ENCODE measurements around the gene RPL27A. TPM values are rescaled to one million over a fixed set of nuclear protein-coding genes. Genes with fewer than 3 reads are reported as not detected.

Gene RPL27A
- total RNA-seq, 1 experiment from 2014 or later = 1,055 TPM

DNA sequence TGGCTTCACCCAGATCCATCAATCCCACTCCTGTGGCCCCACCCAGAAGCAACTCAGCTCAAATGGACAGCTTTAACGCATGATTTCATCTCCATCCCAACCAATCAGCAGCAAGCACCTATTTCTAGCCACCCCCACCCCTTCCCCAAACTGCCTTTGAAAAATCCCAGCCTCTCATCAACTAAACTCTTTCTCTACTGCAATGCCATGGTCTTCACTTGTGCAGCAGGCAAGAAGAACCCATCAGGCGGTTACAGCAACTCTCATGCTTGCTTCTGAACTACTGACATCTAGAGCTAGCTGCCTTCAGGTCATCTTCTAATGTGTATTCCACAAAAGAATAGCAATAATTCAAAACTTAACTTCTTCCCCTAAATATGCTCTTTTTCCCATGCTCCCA is 46.5 kb upstream of the RPL27A start:
- H3K4me1 ChIP-seq (ENCODE audit: control insufficient read depth in 1 of 2, insufficient read depth in 2 of 2, low read length in 2 of 2) = no peaks in the 10 kb centered on the region
- RAD21 ChIA-PET (ENCODE audit: low non-redundant PET in 1 of 2, low total read pairs in 2 of 2, uncharacterized antibody in 2 of 2, unreplicated experiment in 2 of 2) = no interaction called here
- no TSS peak for BruUV-seq (replicated peaks)
- CTCF ChIA-PET = no interaction called here
- H3K9ac ChIP-seq (ENCODE audit: low read length) = no peak overlapping the region
- H3K79me2 ChIP-seq (ENCODE audit: insufficient read depth, low read length) = no peaks in the 10 kb centered on the region
- H3K4me2 ChIP-seq (ENCODE audit: low read length) = no peak overlapping the region
- H3K36me3 ChIP-seq (ENCODE audit: control insufficient read depth in 1 of 2, insufficient read depth in 2 of 2, low read length in 2 of 2) = peaks cover 33 to 46% of the 10 kb centered on the region in 2 experiments; a peak in 3 of 4 replicates
- intact Hi-C loops (cut with micrococcal nuclease) = no loop called here
- H4K20me1 ChIP-seq (ENCODE audit: insufficient read depth) = no peaks in the 10 kb centered on the region
- no peak overlapping the region for H3K4me3 ChIP-seq (replicated peaks in 1 of 2; ENCODE audit: low read depth in 1 of 2, low read length in 2 of 2)
- ATAC-seq (no peak), DNase-seq (ENCODE audit: low read depth, low spot score) (no peak)
- no peak overlapping the region for H3K27ac ChIP-seq (ENCODE audit: low read depth, low read length)
- no peaks in the 10 kb centered on the region for H3K9me3 ChIP-seq (ENCODE audit: control insufficient read depth in 1 of 2, insufficient read depth in 1 of 2, low read depth in 1 of 2, low read length in 2 of 2)
- TF ChIP-seq CBX3 (IDR thresholded peaks at IDR 0.05; ENCODE audit: low read depth) (no peak), TCF7L2 (IDR thresholded peaks at IDR 0.05; ENCODE audit: borderline replicate concordance, extremely low read depth, insufficient read depth, insufficient read length) (no peak), ZFX (IDR thresholded peaks at IDR 0.05) (no peak), SIN3A (IDR thresholded peaks at IDR 0.05; ENCODE audit: low read depth) (no peak), SRF (IDR thresholded peaks at IDR 0.05; ENCODE audit: low read depth) (no peak), RAD21 (IDR thresholded peaks at IDR 0.05; ENCODE audit: low read depth) (no peak), YY1 (IDR thresholded peaks at IDR 0.05; ENCODE audit: extremely low read depth, insufficient replicate concordance, low read depth, low read length) (no peak), ZNF274 (IDR thresholded peaks at IDR 0.05; ENCODE audit: low read depth, low read length) (no peak), POLR2A (IDR thresholded peaks at IDR 0.05; ENCODE audit: borderline replicate concordance, extremely low read depth, insufficient read depth, insufficient read length) (no peak), ELF1 (IDR thresholded peaks at IDR 0.05; ENCODE audit: borderline replicate concordance, low read depth) (no peak)
- no peaks in the 10 kb centered on the region for H3K9me2 ChIP-seq (ENCODE audit: insufficient read depth)
- POLR2A ChIA-PET = no interaction called here
- H3K27me3 ChIP-seq (ENCODE audit: insufficient read depth, low read length) = no peaks in the 10 kb centered on the region
- no peak overlapping the region for H2AFZ ChIP-seq (ENCODE audit: low read depth, low read length, poor library complexity, severe bottlenecking)

DNA sequence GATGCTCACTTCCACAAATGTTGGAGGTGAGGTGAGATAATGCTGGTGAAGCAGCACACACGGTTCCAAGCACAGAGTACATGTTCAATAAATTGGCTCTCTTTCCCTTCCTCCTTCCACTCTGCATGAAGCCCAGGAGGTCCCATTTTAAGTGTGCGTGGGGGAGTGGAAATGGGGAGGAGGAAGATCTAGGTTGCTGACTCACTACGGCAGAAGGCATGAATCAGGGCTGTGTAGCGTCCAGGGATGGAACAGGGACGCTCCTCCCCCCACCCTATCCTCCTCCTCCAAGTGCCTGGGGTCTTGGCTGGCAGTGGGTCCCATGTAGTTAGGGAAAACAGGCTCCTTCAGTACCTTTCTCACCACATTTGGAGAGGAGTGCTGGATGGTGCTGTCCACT is 44.3 kb upstream of the RPL27A start:
- Histone ChIP-seq H3K27ac (ENCODE audit: low read depth, low read length) (no peak overlapping the region), H3K36me3 (ENCODE audit: control insufficient read depth in 1 of 2, insufficient read depth in 2 of 2, low read length in 2 of 2) (peaks cover 42 to 61% of the 10 kb centered on the region in 2 experiments; a peak in 3 of 4 replicates), H3K9me3 (ENCODE audit: control insufficient read depth in 1 of 2, insufficient read depth in 1 of 2, low read depth in 1 of 2, low read length in 2 of 2) (no peaks in the 10 kb centered on the region), H4K20me1 (ENCODE audit: insufficient read depth) (no peaks in the 10 kb centered on the region), H3K9me2 (ENCODE audit: insufficient read depth) (no peaks in the 10 kb centered on the region), H2AFZ (ENCODE audit: low read depth, low read length, poor library complexity, severe bottlenecking) (no peak overlapping the region), H3K4me3 (replicated peaks in 1 of 2; ENCODE audit: low read depth in 1 of 2, low read length in 2 of 2) (no peak overlapping the region), H3K4me1 (ENCODE audit: control insufficient read depth in 1 of 2, insufficient read depth in 2 of 2, low read length in 2 of 2) (no peaks in the 10 kb centered on the region), H3K79me2 (ENCODE audit: insufficient read depth, low read length) (no peaks in the 10 kb centered on the region), H3K27me3 (ENCODE audit: insufficient read depth, low read length) (no peaks in the 10 kb centered on the region), H3K9ac (ENCODE audit: low read length) (no peak overlapping the region), H3K4me2 (ENCODE audit: low read length) (no peak overlapping the region)
- CTCF ChIA-PET = no interaction called here
- ATAC-seq (no peak), DNase-seq (ENCODE audit: low read depth, low spot score) (no peak)
- RAD21 ChIA-PET (ENCODE audit: low non-redundant PET in 1 of 2, low total read pairs in 2 of 2, uncharacterized antibody in 2 of 2, unreplicated experiment in 2 of 2) = no interaction called here
- POLR2A ChIA-PET = no interaction called here
- intact Hi-C loops (cut with micrococcal nuclease) = no loop called here
- no TSS peak for BruUV-seq (replicated peaks)
- TF ChIP-seq SRF (IDR thresholded peaks at IDR 0.05; ENCODE audit: low read depth) = no peak
- no peak for TF ChIP-seq JUND (IDR thresholded peaks at IDR 0.05)
- TF ChIP-seq, protein P1, sequence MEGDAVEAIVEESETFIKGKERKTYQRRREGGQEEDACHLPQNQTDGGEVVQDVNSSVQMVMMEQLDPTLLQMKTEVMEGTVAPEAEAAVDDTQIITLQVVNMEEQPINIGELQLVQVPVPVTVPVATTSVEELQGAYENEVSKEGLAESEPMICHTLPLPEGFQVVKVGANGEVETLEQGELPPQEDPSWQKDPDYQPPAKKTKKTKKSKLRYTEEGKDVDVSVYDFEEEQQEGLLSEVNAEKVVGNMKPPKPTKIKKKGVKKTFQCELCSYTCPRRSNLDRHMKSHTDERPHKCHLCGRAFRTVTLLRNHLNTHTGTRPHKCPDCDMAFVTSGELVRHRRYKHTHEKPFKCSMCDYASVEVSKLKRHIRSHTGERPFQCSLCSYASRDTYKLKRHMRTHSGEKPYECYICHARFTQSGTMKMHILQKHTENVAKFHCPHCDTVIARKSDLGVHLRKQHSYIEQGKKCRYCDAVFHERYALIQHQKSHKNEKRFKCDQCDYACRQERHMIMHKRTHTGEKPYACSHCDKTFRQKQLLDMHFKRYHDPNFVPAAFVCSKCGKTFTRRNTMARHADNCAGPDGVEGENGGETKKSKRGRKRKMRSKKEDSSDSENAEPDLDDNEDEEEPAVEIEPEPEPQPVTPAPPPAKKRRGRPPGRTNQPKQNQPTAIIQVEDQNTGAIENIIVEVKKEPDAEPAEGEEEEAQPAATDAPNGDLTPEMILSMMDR (IDR thresholded peaks at IDR 0.05 in 2 of 3, conservative IDR thresholded peaks at IDR 0.05 in 1 of 3; ENCODE audit: borderline replicate concordance in 1 of 3, insufficient read depth in 1 of 3, low read depth in 2 of 3, low read length in 2 of 3) = no peak
- TF ChIP-seq EZH2phosphoT487 (IDR thresholded peaks at IDR 0.05; ENCODE audit: borderline replicate concordance) = no peak
- TF ChIP-seq, protein P2, sequence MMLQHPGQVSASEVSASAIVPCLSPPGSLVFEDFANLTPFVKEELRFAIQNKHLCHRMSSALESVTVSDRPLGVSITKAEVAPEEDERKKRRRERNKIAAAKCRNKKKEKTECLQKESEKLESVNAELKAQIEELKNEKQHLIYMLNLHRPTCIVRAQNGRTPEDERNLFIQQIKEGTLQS (IDR thresholded peaks at IDR 0.05) = no peak
- TF ChIP-seq FOSL1 (IDR thresholded peaks at IDR 0.05; ENCODE audit: low read depth) = no peak
- TF ChIP-seq SIN3A (IDR thresholded peaks at IDR 0.05; ENCODE audit: low read depth) = no peak
- TF ChIP-seq, protein P3, sequence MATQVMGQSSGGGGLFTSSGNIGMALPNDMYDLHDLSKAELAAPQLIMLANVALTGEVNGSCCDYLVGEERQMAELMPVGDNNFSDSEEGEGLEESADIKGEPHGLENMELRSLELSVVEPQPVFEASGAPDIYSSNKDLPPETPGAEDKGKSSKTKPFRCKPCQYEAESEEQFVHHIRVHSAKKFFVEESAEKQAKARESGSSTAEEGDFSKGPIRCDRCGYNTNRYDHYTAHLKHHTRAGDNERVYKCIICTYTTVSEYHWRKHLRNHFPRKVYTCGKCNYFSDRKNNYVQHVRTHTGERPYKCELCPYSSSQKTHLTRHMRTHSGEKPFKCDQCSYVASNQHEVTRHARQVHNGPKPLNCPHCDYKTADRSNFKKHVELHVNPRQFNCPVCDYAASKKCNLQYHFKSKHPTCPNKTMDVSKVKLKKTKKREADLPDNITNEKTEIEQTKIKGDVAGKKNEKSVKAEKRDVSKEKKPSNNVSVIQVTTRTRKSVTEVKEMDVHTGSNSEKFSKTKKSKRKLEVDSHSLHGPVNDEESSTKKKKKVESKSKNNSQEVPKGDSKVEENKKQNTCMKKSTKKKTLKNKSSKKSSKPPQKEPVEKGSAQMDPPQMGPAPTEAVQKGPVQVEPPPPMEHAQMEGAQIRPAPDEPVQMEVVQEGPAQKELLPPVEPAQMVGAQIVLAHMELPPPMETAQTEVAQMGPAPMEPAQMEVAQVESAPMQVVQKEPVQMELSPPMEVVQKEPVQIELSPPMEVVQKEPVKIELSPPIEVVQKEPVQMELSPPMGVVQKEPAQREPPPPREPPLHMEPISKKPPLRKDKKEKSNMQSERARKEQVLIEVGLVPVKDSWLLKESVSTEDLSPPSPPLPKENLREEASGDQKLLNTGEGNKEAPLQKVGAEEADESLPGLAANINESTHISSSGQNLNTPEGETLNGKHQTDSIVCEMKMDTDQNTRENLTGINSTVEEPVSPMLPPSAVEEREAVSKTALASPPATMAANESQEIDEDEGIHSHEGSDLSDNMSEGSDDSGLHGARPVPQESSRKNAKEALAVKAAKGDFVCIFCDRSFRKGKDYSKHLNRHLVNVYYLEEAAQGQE (IDR thresholded peaks at IDR 0.05; ENCODE audit: low read depth) = no peak
- TF ChIP-seq EZH2 (IDR thresholded peaks at IDR 0.05) = no peak
